ENCODE results near the gene ANO2. TPM values are rescaled to one million over a fixed set of nuclear protein-coding genes. Genes with fewer than 3 reads are reported as not detected.

The ANO2 gene
- total and polyA plus RNA-seq, 2 experiments from 2014 or later: 2.3 to 4.6 TPM

DNA sequence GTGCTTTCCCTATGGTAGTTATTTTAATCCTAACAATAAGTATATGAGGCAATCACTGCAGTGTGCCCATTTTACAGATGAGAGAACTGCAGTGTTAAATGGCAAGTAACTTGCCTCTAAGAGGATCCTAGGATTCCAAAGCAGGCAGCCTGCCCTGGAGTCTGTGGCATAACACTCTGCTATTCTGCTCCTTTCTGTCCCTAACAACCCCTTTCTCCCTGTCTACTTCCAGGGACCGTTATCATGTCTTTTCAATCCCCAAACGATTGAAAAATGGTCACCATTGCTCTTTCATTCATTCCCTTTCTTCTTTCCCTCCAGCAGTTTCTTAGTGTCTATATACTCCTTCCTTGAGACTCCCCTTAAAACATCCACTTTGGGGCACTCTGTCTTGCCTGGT lies 1.3 kb upstream of the ANO2 start:
- Mint-ChIP-seq H3K9me3 (no peaks in the 10 kb centered on the region), H3K36me3 (ENCODE audit: low read depth) (no peaks in the 10 kb centered on the region)
- H3K27me3 ChIP-seq (ENCODE audit: insufficient read depth): peaks cover 21% of the 10 kb centered on the region

GRCh38 chr12:5944688-5945070 lies 380 bp downstream of the ANO2 start:
- Mint-ChIP-seq H3K9me3 (no peaks in the 10 kb centered on the region), H3K4me3 (peak overlapping the region; percentile 86), H3K4me1 (peaks cover 23% of the 10 kb centered on the region), H3K27ac (peak overlapping the region; percentile 81; the same call in 1 of the 2 replicates), H3K27me3 (ENCODE audit: insufficient read depth, low read depth, poor library complexity) (peaks cover 23% of the 10 kb centered on the region), H3K36me3 (ENCODE audit: low read depth) (no peaks in the 10 kb centered on the region; the same call in 2 of the 3 replicates)
- DNase-seq (ENCODE audit: low spot score) (peak; percentile 49), ATAC-seq (peak; percentile 59)
- H2AFZ ChIP-seq: peak overlapping the region; percentile 100
- no peaks in the 10 kb centered on the region for H3K79me2 ChIP-seq (replicated peaks; ENCODE audit: insufficient read depth)
- H3K27ac ChIP-seq (ENCODE audit: low read depth): no peak overlapping the region
- no peaks in the 10 kb centered on the region for H3K36me3 ChIP-seq (ENCODE audit: insufficient read depth)
- H3F3A ChIP-seq (replicated peaks; ENCODE audit: low read depth): no peaks in the 10 kb centered on the region
- H4K20me1 ChIP-seq (replicated peaks; ENCODE audit: insufficient read depth): no peaks in the 10 kb centered on the region
- TF ChIP-seq REST (IDR thresholded peaks at IDR 0.05; ENCODE audit: unreplicated experiment) (no peak), ZNF114 (CRISPR knock-in tag; IDR thresholded peaks at IDR 0.05) (no peak), EZH2phosphoT487 (IDR thresholded peaks at IDR 0.05; ENCODE audit: unreplicated experiment) (no peak)
- peaks cover 21% of the 10 kb centered on the region for H3K27me3 ChIP-seq (ENCODE audit: insufficient read depth)
- peaks cover 7% of the 10 kb centered on the region for H3K4me1 ChIP-seq (ENCODE audit: insufficient read depth)
- no peaks in the 10 kb centered on the region for H3K9me2 ChIP-seq (ENCODE audit: insufficient read depth)
- H3K4me3 ChIP-seq: peak overlapping the region; percentile 96
- peak overlapping the region; percentile 99 for H3K4me2 ChIP-seq

More for the DNA sequence above, 1.3 kb upstream of the ANO2 start:
- DNase-seq (ENCODE audit: low spot score): no peak
- Histone ChIP-seq H3K27ac (ENCODE audit: low read depth) (no peak overlapping the region), H4K20me1 (replicated peaks; ENCODE audit: insufficient read depth) (no peaks in the 10 kb centered on the region), H3K9me2 (ENCODE audit: insufficient read depth) (no peaks in the 10 kb centered on the region), H3K4me3 (no peak overlapping the region), H3K36me3 (ENCODE audit: insufficient read depth) (no peaks in the 10 kb centered on the region), H3K4me1 (ENCODE audit: insufficient read depth) (peaks cover 7% of the 10 kb centered on the region; the same call in 1 of the 2 replicates), H2AFZ (peak overlapping the region; percentile 100; the same call in 1 of the 2 replicates), H3K4me2 (no peak overlapping the region), H3F3A (replicated peaks; ENCODE audit: low read depth) (no peaks in the 10 kb centered on the region), H3K79me2 (replicated peaks; ENCODE audit: insufficient read depth) (no peaks in the 10 kb centered on the region)
- Mint-ChIP-seq H3K27ac (no peak overlapping the region), H3K4me3 (peak overlapping the region; percentile 90; the same call in 2 of the 3 replicates), H3K27me3 (ENCODE audit: insufficient read depth, low read depth, poor library complexity) (peaks cover 23% of the 10 kb centered on the region), H3K4me1 (peaks cover 23% of the 10 kb centered on the region)
- ATAC-seq: no peak
- no peak for TF ChIP-seq EZH2phosphoT487 (IDR thresholded peaks at IDR 0.05; ENCODE audit: unreplicated experiment)

DNA sequence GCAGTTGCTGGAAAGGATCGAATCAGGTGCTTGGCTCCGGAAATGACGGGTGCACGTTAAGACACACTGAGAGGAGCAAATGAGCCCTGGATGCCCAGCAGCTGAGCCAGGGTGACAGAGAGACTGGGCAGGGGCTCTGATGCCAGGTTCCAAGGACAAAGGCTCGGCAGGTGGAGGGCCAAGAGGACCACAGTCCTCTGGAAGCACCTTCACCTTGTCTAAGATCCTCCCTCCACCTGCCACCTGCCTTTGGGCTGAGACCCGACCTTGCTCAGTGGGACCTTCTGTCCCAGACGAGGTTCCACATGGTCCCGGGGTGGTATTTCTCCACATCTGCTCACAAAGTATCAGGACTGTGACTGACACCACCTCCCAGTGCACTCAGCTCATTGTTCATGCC lies 1.0 kb downstream of the ANO2 start:
- peak overlapping the region; percentile 99 for H3K4me2 ChIP-seq
- H3K4me1 Mint-ChIP-seq: peaks cover 23% of the 10 kb centered on the region
- H3F3A ChIP-seq (replicated peaks; ENCODE audit: low read depth): no peaks in the 10 kb centered on the region
- H3K9me3 Mint-ChIP-seq: no peaks in the 10 kb centered on the region
- peaks cover 25% of the 10 kb centered on the region for H3K27me3 Mint-ChIP-seq (ENCODE audit: insufficient read depth, low read depth, poor library complexity)
- peaks cover 7% of the 10 kb centered on the region for H3K4me1 ChIP-seq (ENCODE audit: insufficient read depth)
- ATAC-seq: no peak
- H2AFZ ChIP-seq: peak overlapping the region; percentile 100
- no peak overlapping the region for H3K27ac ChIP-seq (ENCODE audit: low read depth)
- no peaks in the 10 kb centered on the region for H3K36me3 ChIP-seq (ENCODE audit: insufficient read depth)
- no peaks in the 10 kb centered on the region for H3K79me2 ChIP-seq (replicated peaks; ENCODE audit: insufficient read depth)
- no peaks in the 10 kb centered on the region for H4K20me1 ChIP-seq (replicated peaks; ENCODE audit: insufficient read depth)
- no peaks in the 10 kb centered on the region for H3K9me2 ChIP-seq (ENCODE audit: insufficient read depth)
- H3K36me3 Mint-ChIP-seq (ENCODE audit: low read depth): no peaks in the 10 kb centered on the region; the same call in 2 of the 3 replicates
- peak overlapping the region; percentile 96 for H3K4me3 ChIP-seq
- H3K4me3 Mint-ChIP-seq: peak overlapping the region; percentile 86
- no peak overlapping the region for H3K27ac Mint-ChIP-seq
- peaks cover 21% of the 10 kb centered on the region for H3K27me3 ChIP-seq (ENCODE audit: insufficient read depth)
- DNase-seq (ENCODE audit: low spot score): no peak
- no peak for TF ChIP-seq ZNF114 (CRISPR knock-in tag; IDR thresholded peaks at IDR 0.05)
- TF ChIP-seq, protein P1, sequence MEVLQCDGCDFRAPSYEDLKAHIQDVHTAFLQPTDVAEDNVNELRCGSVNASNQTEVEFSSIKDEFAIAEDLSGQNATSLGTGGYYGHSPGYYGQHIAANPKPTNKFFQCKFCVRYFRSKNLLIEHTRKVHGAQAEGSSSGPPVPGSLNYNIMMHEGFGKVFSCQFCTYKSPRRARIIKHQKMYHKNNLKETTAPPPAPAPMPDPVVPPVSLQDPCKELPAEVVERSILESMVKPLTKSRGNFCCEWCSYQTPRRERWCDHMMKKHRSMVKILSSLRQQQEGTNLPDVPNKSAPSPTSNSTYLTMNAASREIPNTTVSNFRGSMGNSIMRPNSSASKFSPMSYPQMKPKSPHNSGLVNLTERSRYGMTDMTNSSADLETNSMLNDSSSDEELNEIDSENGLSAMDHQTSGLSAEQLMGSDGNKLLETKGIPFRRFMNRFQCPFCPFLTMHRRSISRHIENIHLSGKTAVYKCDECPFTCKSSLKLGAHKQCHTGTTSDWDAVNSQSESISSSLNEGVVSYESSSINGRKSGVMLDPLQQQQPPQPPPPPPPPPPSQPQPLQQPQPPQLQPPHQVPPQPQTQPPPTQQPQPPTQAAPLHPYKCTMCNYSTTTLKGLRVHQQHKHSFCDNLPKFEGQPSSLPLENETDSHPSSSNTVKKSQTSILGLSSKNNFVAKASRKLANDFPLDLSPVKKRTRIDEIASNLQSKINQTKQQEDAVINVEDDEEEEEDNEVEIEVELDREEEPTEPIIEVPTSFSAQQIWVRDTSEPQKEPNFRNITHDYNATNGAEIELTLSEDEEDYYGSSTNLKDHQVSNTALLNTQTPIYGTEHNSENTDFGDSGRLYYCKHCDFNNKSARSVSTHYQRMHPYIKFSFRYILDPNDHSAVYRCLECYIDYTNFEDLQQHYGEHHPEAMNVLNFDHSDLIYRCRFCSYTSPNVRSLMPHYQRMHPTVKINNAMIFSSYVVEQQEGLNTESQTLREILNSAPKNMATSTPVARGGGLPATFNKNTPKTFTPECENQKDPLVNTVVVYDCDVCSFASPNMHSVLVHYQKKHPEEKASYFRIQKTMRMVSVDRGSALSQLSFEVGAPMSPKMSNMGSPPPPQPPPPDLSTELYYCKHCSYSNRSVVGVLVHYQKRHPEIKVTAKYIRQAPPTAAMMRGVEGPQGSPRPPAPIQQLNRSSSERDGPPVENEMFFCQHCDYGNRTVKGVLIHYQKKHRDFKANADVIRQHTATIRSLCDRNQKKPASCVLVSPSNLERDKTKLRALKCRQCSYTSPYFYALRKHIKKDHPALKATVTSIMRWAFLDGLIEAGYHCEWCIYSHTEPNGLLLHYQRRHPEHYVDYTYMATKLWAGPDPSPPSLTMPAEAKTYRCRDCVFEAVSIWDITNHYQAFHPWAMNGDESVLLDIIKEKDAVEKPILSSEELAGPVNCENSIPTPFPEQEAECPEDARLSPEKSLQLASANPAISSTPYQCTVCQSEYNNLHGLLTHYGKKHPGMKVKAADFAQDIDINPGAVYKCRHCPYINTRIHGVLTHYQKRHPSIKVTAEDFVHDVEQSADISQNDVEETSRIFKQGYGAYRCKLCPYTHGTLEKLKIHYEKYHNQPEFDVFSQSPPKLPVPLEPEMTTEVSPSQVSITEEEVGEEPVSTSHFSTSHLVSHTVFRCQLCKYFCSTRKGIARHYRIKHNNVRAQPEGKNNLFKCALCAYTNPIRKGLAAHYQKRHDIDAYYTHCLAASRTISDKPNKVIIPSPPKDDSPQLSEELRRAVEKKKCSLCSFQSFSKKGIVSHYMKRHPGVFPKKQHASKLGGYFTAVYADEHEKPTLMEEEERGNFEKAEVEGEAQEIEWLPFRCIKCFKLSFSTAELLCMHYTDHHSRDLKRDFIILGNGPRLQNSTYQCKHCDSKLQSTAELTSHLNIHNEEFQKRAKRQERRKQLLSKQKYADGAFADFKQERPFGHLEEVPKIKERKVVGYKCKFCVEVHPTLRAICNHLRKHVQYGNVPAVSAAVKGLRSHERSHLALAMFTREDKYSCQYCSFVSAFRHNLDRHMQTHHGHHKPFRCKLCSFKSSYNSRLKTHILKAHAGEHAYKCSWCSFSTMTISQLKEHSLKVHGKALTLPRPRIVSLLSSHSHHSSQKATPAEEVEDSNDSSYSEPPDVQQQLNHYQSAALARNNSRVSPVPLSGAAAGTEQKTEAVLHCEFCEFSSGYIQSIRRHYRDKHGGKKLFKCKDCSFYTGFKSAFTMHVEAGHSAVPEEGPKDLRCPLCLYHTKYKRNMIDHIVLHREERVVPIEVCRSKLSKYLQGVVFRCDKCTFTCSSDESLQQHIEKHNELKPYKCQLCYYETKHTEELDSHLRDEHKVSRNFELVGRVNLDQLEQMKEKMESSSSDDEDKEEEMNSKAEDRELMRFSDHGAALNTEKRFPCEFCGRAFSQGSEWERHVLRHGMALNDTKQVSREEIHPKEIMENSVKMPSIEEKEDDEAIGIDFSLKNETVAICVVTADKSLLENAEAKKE (CRISPR knock-in tag; IDR thresholded peaks at IDR 0.05): no peak

Measured in GM23338 (cell line).